ENCODE results near the gene OR4K13.

OR4K13 gene, protein sequence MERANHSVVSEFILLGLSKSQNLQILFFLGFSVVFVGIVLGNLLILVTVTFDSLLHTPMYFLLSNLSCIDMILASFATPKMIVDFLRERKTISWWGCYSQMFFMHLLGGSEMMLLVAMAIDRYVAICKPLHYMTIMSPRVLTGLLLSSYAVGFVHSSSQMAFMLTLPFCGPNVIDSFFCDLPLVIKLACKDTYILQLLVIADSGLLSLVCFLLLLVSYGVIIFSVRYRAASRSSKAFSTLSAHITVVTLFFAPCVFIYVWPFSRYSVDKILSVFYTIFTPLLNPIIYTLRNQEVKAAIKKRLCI

DNA sequence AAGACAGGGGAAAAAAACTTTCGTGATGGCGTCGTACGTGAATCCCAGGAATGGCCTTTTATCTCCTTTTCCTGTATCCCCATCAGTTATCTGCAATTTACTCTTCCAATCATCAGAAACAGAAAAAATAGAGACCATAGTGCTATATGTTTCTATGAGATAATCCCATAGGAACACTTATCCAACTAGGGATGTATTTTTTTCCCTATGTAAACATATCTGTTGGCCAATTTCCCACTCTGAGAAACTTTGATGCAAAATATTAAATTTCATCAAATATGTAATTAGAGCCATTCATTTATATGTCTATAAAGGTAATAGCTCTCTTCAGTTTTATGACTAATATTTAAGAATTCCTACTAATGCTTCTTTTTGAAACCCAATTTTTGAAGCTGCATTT lies at the start of gene OR4K13:
Gene OR4K13, minus strand, starts transcription at position 101 of the 400 bp plus-strand sequence. CDS start 1,280 bp downstream, outside the sequence.
- DNase-seq = no peak

DNA sequence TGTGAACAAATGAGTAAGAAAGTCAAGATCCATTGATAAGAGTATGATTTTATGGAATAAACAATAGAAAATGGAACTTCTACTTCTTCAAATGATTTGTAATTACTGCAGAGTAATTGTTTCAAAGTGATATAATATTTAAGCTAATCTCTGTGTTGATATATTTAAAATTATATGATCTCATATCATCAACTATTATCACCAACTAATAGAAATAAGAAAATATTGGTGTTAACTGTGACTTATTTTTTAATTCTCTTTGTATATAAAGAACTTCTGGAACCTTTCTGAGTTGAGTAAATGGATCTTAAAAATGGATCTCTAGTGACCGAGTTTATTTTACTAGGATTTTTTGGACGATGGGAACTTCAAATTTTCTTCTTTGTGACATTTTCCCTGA lies 23.9 kb upstream of the OR4K13 start, which contains the start of gene OR4L1:
Gene OR4L1, plus strand, starts transcription at position 301 of the 400 bp plus-strand sequence. Its CDS starts 0 bp downstream, at position 301.
- no peak for DNase-seq

DNA sequence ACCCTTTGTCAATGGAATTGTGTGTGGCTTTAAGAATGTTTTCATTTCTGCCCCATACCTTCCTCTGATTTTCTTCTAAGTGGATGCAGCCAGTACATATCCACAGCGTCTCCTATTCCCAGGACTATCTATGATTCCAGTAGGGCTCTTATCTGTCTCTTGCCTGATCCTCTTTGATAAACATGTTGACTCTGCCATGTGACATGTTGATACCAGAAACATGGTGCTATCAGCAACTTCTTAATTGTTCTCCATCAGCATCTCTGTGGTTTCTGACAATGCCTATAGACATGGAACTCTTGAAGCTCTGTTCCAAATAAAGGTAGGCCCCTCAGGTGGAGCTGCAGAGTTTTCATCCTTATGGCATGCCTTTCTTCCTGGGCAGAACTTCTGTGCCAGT lies 12.4 kb upstream of the OR4K13 start:
- DNase-seq = no peak

DNA sequence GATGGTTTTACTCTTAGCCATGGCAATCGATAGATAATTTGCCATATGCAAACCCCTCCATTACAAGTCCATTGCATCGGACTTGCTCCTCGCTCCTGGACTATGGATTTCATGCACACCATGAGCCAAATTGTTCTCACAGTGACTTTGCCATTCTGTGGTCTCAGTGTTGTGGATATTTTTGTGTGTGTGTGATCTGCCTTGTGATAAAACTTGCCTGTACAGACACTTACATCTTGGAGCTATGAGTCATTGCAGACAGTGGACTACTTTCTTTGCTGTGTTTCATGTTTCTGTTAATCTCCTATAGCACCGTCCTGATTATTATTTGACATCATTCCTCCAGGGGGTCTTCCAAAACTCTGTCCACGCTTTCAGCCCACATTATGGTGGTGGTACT lies 8.4 kb upstream of the OR4K13 start:
- DNase-seq = no peak

DNA sequence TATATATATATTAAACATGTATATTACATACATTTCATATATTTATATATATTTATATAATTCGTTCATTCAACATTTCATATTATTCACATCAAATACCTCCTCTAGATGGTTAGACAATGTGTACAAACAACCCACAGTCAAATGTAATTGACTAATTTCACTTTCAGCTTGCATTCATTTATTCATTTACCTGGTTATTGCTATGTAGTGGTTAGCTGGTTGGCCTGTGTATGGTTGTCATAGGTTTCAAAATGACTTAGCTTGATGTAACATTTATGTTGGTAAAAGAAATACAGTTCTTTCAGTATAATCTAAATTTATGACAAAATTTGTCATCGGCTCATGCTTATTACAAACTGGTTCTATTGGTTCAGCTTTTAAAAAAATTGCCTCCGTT lies 389 bp downstream of the OR4K13 start:
- DNase-seq = no peak

DNA sequence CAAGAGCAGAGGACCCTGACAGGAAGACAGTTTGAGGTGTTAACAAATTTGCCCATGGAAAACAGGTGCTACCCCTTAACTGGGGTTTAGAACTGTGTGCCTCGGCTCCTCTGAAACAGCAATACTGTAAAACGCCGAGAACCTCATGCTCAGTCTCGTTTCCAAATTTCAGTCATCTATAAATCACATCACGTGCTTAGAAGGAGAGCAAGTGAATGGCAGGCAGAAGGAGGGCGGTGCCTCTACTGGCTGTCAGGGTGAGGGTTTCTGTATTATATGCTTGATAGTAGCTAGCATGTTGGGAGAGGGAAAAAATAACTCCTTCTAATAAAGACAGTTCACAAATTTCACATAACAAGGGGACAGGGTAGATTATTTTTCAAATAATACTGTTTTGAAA lies 4.8 kb downstream of the OR4K13 start:
- DNase-seq = no peak

DNA sequence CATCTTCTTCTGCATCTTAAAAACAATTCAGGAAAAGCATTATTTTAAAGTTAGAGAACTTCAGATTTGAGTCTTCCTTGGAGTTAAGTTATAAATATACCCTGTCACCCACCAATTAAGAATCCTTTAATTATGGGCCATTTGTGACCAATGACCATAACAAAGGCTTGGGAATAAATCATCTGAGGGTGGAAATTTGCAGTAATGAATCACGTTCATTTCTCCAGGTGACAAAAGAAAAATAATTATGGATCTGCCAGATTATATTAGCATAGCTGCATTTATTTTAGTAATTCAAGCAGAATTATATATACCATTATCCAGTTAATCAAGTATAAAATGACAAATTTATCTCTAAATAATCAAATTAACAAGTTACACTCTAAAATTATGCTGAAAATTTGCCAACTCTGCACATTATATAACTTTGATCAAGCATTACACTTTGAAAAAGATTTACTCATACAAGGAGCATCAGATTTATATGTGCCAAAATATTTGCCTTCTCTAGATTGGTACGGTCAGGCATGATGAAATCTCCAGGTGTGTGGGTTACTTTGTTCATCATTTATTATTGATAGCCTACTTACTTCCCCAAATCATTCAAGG lies 16.5 kb downstream of the OR4K13 start, which contains the start of gene OR4K14:
Gene OR4K14, minus strand, starts transcription at position 51 of the 609 bp plus-strand sequence. CDS start 4,114 bp downstream, outside the sequence.
- DNase-seq = no peak

DNA sequence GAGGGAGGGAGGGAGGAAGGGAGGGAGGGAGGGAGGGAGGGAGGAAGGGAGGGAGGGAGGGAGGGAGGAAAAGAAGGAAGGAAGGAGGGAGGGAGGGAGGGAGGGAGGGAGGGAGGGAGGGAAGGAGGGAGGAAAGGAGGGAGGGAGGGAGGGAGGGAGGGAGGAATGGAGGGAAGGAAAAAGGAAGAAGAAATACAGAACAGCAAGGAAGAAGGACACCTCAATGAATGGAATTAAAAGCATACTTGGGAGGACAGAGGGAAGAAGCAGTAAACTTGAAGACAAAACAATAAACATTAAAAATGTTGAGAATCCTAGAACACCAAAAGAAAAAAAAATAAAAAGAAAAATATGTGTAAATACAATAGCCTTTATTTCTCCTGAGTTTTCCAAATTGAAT lies 27.7 kb downstream of the OR4K13 start:
- no peak for DNase-seq

DNA sequence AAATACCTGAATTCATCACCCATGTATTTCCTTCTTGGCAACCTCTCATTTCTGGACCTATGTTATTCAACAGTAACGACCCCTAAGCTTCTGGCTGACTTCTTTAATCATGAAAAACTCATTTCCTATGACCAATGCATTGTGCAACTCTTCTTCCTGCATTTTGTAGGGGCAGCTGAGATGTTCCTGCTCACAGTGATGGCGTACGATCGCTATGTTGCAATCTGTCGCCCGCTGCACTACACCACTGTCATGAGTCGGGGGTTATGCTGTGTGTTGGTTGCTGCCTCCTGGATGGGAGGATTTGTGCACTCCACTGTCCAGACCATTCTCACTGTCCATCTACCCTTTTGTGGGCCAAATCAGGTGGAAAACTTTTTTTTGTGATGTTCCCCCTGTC lies 33.5 kb downstream of the OR4K13 start:
- no peak for DNase-seq

DNA sequence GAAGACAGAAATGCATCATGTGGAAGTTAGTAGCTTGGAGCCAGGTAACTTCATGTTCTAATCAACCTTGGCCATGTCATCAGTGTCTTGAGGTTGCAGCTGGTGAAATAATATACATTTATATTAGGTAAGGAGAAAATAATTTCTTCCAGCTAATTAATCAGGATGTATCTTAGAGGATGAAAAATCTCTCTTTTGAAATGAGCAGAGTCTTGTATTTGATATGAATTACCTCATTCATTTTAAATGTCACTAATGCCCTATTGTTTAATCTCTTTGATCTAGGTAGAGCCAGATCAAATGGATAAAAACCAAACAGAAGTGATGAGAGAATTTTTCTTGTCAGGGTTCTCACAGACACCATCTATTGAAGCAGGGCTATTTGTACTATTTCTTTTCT lies 34.0 kb downstream of the OR4K13 start, which contains the start of gene OR4Q2:
Gene OR4Q2, plus strand, starts transcription at position 301 of the 400 bp plus-strand sequence.
- DNase-seq = no peak

DNA sequence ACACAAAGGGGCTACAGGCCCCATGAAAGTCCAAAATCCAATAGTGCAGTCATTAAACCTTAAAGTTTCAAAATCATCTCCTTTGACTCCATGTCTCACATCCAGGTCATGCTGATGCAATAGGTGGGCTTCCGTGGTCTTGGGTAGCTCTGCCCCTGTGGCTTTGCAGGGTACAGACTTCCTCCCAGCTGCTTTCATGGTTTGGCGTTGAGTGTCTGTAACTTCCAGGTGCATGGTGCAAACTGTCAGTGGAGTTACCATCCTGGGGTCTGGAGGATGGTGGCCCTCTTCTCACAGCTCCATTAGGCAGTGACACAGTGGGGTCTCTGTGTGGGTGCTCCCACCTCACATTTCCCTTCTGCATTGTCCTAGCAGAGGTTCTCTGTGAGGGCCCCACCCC lies 42.4 kb downstream of the OR4K13 start:
- DNase-seq = no peak
